Measurements from ENCODE around the gene CORO6. TPM values are rescaled to one million over a fixed set of nuclear protein-coding genes. Genes with fewer than 3 reads are reported as not detected.
A peak's percentile ranks its signal among the peaks of the same experiment; 100 is the strongest.

CORO6 gene
- total and polyA plus RNA-seq, 2 of the 13 experiments (the other 11 are each of a cell fraction or from before 2014, with no cell fraction given): 0.42 to 0.82 TPM

- TF ChIP-seq BRF2 (CRISPR knock-in tag; IDR thresholded peaks at IDR 0.05) (0 out of 2 replicates have a peak, but pooled peaks have one; percentile 70), ZNF780A (CRISPR knock-in tag; IDR thresholded peaks at IDR 0.05) (no peak), ZNF850 (CRISPR knock-in tag; conservative IDR thresholded peaks at IDR 0.05) (no peak), IRF9 (CRISPR knock-in tag; IDR thresholded peaks at IDR 0.05; ENCODE audit: borderline replicate concordance) (no peak), HMG20A (CRISPR knock-in tag; IDR thresholded peaks at IDR 0.05; ENCODE audit: borderline replicate concordance) (peak; percentile 53; the same call in 1 of the 2 replicates), ZFP41 (CRISPR knock-in tag; IDR thresholded peaks at IDR 0.05; ENCODE audit: borderline replicate concordance) (no peak), PAXIP1 (CRISPR knock-in tag; conservative IDR thresholded peaks at IDR 0.05) (peak; percentile 96), KMT2A (CRISPR knock-in tag; IDR thresholded peaks at IDR 0.05) (peak; percentile 78), CENPBD1 (CRISPR knock-in tag; IDR thresholded peaks at IDR 0.05; ENCODE audit: borderline replicate concordance, low read depth) (no peak), REST (IDR thresholded peaks at IDR 0.05; ENCODE audit: borderline replicate concordance in 1 of 2, low read depth in 1 of 2, low read length in 2 of 2) (no peak), NR2F2 (IDR thresholded peaks at IDR 0.05; ENCODE audit: borderline replicate concordance, low read depth) (no peak), ZNF687 (CRISPR knock-in tag; IDR thresholded peaks at IDR 0.05) (peak; percentile 97)
Observed at GRCh38 chr17:29574732-29575510, 47.8 kb downstream of the CORO6 start (continued).
